Measurements from ENCODE around the gene POU4F3. TPM values are rescaled to one million over a fixed set of nuclear protein-coding genes. Genes with fewer than 3 reads are reported as not detected.

POU4F3 gene
- total RNA-seq, 1 donor from 2014 or later, result 0.05 TPM

Other genes with a start within 250 kb of the POU4F3 start
- not detected in 2 replicates for gene PLAC8L1, start 233.3 kb upstream of the POU4F3 start, total RNA-seq
- gene LARS1, start 156.2 kb upstream of the POU4F3 start, total RNA-seq, result 132 and 139 TPM in 2 replicates
- 27.6 and 38.2 TPM in 2 replicates for gene RBM27, start 135.2 kb upstream of the POU4F3 start, total RNA-seq
- 34.9 and 47.4 TPM in 2 replicates for gene TCERG1, start 108.5 kb downstream of the POU4F3 start, total RNA-seq
- not detected in 2 replicates for gene GPR151, start 177.4 kb downstream of the POU4F3 start, total RNA-seq

Data from renal cortical epithelial cell (primary cell).